GM12874 (cell line): ENCODE data around the gene PID1.

Experiments
- TF ChIP-seq, protein P1 (sequence below): IDR thresholded peaks from 2 replicates; pipeline ENCODE4 v1.5.1; 2011; ENCODE audit warnings: low read depth, mild to moderate bottlenecking, control low read depth, low read length, moderate library complexity; ENCODE audit not compliant: insufficient read depth

Gene PID1

DNA sequence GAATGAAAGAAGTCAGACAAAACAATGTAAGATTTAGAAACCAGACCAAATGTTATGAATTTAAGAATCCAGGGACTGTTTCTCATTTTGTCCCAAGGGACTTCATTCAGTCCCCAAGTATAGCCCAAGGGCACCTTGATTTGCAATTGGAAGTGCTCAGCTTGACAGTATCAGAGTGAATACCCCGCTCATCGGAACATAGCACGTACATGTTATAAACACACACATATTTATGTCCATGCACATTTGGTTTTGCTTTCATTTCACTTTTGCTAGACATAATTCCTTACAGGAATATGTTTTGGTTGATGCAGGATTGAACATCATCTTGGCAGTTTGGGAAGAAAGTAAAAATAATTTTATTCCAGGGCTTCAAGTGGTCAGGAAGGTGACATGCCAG lies 100.2 kb downstream of the PID1 start:
- TF ChIP-seq, protein P1, sequence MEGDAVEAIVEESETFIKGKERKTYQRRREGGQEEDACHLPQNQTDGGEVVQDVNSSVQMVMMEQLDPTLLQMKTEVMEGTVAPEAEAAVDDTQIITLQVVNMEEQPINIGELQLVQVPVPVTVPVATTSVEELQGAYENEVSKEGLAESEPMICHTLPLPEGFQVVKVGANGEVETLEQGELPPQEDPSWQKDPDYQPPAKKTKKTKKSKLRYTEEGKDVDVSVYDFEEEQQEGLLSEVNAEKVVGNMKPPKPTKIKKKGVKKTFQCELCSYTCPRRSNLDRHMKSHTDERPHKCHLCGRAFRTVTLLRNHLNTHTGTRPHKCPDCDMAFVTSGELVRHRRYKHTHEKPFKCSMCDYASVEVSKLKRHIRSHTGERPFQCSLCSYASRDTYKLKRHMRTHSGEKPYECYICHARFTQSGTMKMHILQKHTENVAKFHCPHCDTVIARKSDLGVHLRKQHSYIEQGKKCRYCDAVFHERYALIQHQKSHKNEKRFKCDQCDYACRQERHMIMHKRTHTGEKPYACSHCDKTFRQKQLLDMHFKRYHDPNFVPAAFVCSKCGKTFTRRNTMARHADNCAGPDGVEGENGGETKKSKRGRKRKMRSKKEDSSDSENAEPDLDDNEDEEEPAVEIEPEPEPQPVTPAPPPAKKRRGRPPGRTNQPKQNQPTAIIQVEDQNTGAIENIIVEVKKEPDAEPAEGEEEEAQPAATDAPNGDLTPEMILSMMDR = no peak

DNA sequence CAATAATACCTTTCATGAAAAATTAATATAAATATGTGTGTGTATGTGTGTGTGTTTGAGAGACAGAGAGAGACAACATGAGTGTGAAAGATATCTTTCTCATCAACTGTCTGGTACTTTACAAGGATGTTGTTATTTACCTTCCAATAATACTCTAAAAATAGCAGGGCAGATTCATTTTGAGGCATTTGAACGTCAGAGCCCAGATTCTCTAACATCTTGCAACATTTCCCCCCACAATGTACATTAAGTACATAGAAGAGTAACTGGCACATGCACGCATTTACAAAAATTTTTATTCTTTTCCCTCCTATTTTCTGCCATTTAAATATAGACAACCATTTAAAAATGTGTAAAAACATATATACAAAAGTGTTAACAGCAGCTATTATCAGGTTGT lies 100.9 kb downstream of the PID1 start:
- TF ChIP-seq, protein P1 = no peak

DNA sequence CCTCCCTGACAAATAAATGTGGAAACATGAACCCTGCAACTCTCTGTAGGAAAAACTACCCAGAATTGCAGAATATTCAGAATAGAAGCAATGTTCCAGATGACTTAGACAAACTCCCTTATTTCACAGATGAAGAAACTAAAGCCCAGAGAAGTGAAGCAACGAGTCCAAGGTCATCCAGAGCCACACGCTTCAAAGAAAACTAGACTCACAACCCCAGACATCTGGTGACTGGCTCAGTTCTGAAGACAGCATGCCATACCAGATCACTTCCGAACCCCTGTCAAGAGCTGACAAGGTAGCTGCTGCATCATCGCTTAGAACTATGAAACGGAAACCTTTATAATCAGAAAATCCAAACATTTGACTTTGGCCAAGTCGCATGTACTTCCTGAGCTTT lies 101.3 kb downstream of the PID1 start:
- TF ChIP-seq, protein P1 = no peak

DNA sequence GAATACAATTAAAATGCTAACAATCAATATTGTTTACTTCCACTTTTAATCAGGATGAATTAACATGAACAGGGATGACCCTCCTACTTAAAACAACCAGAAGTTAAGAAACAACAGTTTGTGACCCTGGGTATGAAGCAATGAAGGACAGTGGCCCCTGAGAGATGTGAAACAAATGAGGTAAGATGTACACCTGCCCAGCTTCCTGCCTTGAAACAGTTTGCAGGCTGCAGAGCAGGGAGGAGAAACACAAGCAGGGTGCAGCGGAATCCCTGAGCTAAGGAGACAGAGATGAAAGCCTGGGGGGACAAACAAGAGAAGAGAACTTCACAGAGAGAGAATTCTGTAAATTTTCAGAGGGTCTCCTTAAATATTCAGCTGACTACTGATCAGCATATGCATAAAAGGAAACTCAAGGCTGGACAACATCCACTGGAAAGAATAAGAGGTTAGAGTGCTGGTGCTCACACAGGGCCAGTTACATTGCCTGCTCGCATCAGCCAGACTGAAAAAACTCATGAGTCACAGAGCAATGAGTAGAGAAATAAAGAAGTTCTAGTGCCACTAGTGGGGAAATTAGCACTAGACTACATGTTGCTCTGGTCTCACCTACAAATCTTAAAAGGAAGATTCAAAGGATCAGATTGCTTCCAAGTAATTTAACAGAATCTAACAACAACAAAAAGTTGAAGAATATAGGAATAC lies 106.4 kb downstream of the PID1 start:
- TF ChIP-seq, protein P1 = no peak

DNA sequence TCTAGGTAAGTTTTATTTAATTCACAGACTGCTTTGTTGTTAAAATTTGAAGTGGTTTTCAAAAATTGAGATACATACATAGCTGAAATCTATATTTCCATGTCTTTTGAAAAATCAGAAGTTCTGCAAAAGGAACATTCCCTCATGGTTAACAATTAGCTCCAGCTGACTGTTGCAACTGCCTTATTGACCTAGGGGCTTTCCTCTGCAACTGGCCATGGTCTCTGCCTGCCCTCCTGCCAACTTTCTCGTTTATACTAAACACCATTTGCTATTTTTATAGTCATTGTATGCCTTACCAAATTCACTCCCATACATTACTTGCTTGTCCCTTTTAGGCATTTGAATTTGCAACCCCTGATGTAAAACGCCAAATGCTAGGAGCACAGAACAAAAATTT lies 107.2 kb downstream of the PID1 start:
- TF ChIP-seq, protein P1 = no peak

DNA sequence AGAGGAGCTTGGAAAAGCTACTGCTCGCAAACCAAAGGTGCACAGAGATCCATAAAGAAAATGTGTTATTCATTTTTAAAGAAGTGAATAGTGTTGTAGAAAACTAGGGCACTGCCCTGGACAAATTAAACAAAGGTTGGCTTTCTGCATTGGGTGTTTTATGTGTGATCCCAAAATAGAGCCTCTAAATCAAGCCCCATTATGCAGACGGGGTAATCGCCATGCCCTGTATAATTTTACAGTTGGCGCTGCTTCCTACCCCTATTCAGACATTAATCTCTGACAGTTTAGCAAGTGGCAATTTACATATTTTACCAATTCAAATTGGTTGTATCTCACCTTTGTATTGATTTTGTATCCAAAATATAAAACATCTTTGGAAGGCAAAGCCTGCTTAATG lies 109.1 kb downstream of the PID1 start:
- TF ChIP-seq, protein P1 = no peak

DNA sequence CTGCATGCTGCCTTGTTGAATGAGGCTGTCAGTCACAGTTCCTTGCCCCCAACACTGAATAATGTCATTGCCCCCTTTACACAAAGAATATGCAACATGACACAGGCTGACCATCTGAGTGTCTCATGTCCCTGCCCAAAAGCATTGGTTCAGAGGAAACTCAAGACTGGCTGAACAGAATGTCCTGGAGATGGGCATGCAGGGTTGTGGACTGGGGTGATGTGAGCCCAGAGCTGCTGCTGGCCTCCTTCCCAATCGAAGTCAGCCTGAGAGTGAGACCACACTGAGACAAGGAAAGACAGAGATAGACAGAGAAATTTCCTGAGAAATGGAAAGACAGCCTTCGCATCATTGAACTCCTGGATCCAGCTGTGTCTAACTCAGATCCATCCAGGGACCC lies 110.1 kb downstream of the PID1 start:
- TF ChIP-seq, protein P1 = no peak

DNA sequence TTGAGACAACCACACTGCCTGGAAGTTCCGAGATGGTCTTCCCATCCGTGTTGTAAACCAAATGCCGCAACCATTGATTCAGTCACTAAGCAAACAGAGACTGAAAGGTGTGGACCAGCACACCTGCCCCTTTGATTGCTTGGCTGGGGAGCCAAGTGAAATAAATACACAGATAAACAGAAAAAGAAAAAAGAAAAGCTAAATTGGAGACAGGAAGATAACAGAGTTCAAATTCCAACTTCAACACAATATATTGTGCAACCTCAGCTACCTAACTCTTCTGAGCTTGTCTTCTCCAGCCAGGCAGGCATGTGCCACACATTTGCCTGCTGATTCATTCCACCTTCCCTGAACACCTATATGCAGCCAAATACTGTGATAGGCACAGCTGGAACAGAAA lies 110.9 kb downstream of the PID1 start:
- TF ChIP-seq, protein P1 = no peak
